NCI-H146 treated with DMSO at 0.1 percent for 48 hours (cell line): ENCODE data around the gene DDR2.
"Not testable (repeated sequence)": the region's sequence is repeated elsewhere in the genome, so short reads cannot be mapped to it uniquely, and the experiment has no call there.

Source experiments
- DNase-seq: peaks from one replicate; lab custom pipeline; 2025; ENCODE audit not compliant: unreplicated experiment; lab: John Stamatoyannopoulos, UW

DDR2 gene

GRCh38 chr1:162755306-162755705 is 123.0 kb downstream of the DDR2 start:
- no peak for DNase-seq

GRCh38 chr1:162756523-162756922 is 124.3 kb downstream of the DDR2 start:
- no peak for DNase-seq

GRCh38 chr1:162757476-162757875 is 125.2 kb downstream of the DDR2 start:
- no peak for DNase-seq

GRCh38 chr1:162765788-162766187 is 133.5 kb downstream of the DDR2 start:
- DNase-seq: no peak

- DNase-seq: no peak
Observed at GRCh38 chr1:162772571-162773154, 140.4 kb downstream of the DDR2 start.

- DNase-seq: no peak
Observed at GRCh38 chr1:162774007-162774406, 141.7 kb downstream of the DDR2 start.

- no peak for DNase-seq
Observed at GRCh38 chr1:162779043-162779442, 146.8 kb downstream of the DDR2 start.

- DNase-seq: no peak
Observed at GRCh38 chr1:162782671-162783070, 150.4 kb downstream of the DDR2 start.

- not testable (repeated sequence) for DNase-seq
Observed at GRCh38 chr1:162784926-162785325, 152.7 kb downstream of the DDR2 start.

GRCh38 chr1:162788783-162789182 is 156.5 kb downstream of the DDR2 start:
- not testable (repeated sequence) for DNase-seq

GRCh38 chr1:162790303-162790984 is 158.2 kb downstream of the DDR2 start, which contains the start of gene HSD17B7:
HSD17B7 (plus strand) TSS chr1:162790702; CDS start chr1:162790801, 99 bp downstream.
- DNase-seq: peak; percentile 79

GRCh38 chr1:162790985-162791357 is 158.7 kb downstream of the DDR2 start:
- peak; percentile 8 for DNase-seq

GRCh38 chr1:162794284-162794683 is 162.0 kb downstream of the DDR2 start:
- DNase-seq: not testable (repeated sequence)

GRCh38 chr1:162796617-162797279 is 164.5 kb downstream of the DDR2 start:
- not testable (repeated sequence) for DNase-seq

GRCh38 chr1:162799995-162800830 is 167.9 kb downstream of the DDR2 start:
- DNase-seq: peak; percentile 4

- not testable (repeated sequence) for DNase-seq
Observed at GRCh38 chr1:162807503-162807902, 175.2 kb downstream of the DDR2 start.

GRCh38 chr1:162812357-162812756 is 180.1 kb downstream of the DDR2 start:
- DNase-seq: not testable (repeated sequence)

- DNase-seq: not testable (repeated sequence)
Observed at GRCh38 chr1:162818136-162818535, 185.9 kb downstream of the DDR2 start.

GRCh38 chr1:162818666-162819065 is 186.4 kb downstream of the DDR2 start:
- not testable (repeated sequence) for DNase-seq

- peak; percentile 79 for DNase-seq
Observed at GRCh38 chr1:162822391-162823200, 190.3 kb downstream of the DDR2 start.
